HEK293T (cell line): ENCODE measurements around the gene FARP1.

Experiments used
- FOXA1 ChIP-seq: fragments of 450-650 bp; IDR thresholded peaks from 2 replicates; pipeline ENCODE4 v1.6.1; 2016; ENCODE audit warnings: mild to moderate bottlenecking
- FOXM1 ChIP-seq: fragments of 450-650 bp; IDR thresholded peaks from 2 replicates; pipeline ENCODE4 v1.6.1; 2017; ENCODE audit warnings: mild to moderate bottlenecking, borderline replicate concordance
- HDGF ChIP-seq: fragments of 450-650 bp; IDR thresholded peaks from 2 replicates; pipeline ENCODE4 v1.6.1; 2017; ENCODE audit warnings: antibody characterized with exemption, borderline replicate concordance
- SP1 ChIP-seq: fragments of 450-650 bp; IDR thresholded peaks from 2 replicates; pipeline ENCODE4 v1.6.1; 2017
- TARDBP ChIP-seq: fragments of 450-650 bp; IDR thresholded peaks from 2 replicates; pipeline ENCODE4 v1.6.1; 2016

DNA sequence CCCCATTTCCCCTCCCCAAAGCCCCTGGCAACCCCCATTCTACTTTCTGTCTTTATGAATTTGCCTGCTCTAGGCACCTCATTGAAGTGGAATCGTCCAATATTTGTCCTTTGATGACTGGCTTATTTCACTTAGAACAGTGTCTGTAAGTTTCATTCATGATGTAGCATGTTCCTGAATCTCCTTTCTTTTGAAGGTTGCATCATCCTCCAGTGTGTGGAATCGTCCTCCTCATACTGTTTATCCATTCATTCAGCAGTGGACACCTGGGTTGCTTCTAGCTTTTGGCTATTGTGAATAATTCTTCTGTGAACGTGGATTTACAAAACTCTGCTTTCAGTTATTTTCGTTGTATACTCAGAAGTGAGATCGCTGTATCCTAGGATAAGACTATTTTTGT is 195.4 kb downstream of the FARP1 start:
- no peak for TF ChIP-seq SP1
- no peak for TF ChIP-seq FOXM1
- no peak for TF ChIP-seq HDGF
- no peak for TF ChIP-seq FOXA1
- TF ChIP-seq TARDBP = no peak
